ENCODE data around the gene GID4.
A peak's percentile ranks its signal among the peaks of the same experiment; 100 is the strongest.

GID4 gene

DNA sequence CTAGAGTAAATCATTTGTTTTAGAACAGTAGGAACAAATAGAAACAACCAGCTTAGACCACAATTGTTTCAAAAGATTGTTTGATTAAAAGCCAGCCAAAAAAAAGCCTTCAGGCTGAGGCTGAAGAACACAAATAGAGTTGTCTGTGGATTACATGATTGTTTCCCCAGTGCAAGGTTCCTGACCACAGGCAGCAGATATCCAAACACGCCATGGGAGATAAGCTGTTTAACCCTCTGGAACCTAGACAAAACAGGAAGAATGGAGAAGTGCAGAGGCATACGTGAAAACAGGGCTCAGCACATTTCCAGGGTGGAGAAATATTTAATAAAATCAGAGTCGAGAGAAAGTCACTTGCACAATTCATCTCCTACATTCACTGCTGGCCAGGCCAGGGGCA lies 21.2 kb upstream of the GID4 start:
- DNase-seq = no peak

DNA sequence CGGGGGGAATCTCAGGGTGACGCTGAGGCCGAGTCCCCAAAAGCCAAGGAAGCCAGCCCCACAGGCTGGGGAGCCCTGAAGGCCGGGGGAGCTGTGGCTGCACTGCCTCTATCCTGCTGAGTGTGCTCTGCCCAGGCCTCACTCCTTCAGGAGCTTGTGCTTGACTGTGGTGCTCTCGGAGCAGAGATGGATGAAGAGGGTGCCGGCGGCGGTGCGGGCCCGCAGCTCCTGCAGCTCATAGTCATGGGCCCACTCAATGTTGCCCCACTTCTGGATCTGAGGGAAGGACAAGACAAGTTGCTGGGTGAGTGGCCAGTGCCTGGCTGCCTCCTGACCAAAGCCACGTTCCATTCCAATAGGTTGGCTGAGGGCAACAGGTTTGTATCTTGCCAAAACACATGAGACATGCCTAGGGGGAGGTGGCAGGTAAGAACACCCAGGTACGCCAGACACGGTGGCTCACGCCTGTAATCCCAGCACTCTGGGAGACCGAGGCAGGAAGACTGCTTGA lies 20.7 kb upstream of the GID4 start:
- no peak for DNase-seq

DNA sequence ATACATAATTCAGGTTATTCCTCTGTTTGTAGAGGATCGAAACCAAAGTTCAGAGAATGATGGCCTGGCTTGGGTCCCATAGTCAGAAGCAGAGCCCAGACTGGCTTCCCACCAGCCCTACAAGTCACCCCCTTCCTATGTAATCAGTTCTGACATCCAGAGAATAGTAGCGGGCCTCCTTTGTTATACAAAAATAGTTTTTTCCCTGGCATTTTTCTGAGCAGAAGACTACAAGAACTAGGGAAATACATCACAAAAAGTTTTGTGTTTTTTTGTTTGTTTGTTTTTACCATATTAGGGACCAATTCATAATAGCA lies 19.4 kb upstream of the GID4 start:
- DNase-seq = no peak

DNA sequence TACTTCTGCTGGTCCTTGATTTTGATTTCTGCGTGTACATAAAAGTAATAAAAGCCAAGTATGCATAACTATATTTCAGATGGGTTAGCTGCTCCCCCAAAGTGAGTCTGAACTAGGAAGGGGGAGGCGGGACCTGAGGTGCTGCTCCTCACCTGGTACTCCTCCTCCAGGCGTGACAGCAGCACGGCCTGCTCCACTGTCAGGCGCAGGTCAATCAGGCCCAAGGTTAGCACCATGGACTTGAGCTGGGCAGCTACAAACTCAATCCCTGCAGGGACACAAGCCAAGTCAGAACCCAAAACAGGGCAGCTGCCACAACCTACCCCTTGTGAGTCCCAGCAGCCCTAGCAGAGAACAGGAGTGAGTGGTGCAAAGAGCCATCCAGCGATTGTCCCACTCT lies 18.2 kb upstream of the GID4 start:
- DNase-seq = no peak

DNA sequence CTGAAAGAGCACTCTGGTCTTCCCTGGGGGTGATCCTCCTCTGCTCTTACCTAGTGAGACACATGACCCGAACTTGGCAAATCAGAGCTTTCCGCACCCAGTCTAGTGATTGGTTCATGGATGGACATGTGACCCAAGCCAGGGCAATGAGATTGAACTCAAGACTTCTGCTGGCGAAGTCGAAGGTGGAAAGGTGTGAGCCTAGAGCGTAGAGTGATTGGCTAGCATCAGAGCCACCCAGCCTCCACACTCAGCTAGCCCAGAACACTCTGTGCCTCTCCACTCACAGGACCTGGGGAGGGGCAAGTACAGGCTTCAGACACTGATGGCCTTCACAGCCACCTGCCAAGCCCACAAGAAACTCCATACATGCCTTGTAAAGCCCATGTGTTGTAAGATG lies 17.8 kb upstream of the GID4 start:
- DNase-seq = no peak

DNA sequence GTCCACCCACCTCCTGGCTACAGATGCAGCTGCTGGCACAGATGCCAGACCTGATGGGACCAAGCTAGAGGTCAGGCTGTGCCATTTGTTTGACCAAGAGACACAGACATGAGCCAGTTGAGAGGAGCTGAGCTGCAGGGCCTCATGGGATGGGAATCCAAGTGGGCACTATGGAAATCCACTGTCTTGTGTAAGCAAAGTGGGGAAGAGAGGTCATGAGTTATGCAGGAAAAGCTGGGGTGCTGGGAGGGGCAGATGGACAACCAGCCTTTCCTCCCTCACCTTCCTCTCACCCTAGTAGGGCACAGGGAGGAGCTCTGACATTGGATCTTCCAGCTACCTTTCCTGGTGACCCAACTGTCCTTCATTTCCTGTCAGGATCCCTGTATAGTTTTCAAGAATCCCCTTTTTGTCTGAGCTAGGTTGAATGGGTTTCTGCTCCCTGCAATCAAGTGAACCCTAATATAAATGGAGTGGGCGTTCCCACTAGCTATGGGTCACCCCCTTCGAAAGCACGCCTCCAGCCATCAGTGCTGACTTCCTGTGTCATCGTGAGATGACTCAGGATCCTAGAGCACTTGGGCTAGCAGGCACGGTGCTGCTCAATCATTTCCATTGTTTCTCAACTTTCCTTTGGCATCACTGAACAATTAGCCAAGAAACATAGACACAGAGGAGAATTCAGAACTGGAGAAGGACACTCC lies 13.8 kb upstream of the GID4 start:
- no peak for DNase-seq

DNA sequence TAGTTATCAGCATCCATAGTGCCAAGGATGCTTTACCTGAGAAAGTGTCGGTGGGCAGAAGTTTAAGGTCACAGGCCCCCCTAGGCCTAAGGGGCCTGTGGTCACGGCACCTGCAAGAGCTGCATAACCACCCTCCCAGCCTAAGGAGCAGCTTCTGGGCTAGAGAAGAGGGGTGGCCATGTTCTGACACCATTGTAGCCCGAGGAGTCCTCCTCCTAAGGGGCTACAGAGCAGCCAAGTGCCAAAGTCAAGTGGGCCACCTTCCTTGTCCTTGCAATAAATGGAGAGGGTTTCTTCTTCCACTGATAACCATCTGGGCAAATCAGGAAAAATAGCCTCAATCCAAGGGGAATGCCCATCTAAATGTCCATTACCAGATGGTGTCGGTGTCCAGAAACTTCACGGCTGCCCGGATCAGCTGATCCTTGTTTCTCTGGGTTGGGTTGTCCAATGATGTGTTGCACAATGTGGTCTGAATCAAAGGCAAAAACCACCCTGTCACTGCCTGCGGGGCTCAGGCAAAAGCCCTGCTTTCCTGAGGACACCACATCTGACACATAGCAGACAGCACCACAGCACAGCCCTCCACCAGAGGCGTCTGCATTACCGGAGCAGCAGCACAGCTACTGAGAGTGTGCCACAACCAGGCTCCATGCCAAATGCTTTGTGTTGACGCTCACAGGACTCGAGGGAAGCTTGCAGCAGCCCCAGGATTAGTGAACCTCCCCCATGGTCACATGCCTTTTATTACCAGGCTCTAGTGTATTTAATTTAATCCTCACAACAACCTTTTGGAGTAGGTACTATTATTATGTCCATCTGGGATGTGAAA lies 13.0 kb upstream of the GID4 start:
- no peak for DNase-seq

DNA sequence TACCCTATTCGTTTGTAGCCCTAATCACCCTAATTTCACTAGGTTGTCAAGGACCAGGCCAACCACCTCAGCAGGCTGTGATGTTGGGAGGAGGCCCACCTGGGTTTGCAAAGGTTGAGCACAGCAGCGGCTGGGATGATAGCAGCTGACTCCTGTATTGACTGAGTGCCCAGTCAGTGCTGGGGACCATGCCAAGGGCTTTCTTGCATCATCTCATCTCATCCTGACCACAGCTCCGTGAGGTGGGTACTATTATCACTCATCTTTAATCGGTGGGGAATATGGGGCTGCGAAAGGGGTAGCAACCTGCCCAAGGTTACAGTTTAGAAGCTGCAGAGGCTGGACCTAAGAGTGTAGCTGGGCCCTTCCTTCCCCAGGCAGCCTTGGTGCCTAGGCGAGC lies 11.9 kb upstream of the GID4 start:
- no peak for DNase-seq

DNA sequence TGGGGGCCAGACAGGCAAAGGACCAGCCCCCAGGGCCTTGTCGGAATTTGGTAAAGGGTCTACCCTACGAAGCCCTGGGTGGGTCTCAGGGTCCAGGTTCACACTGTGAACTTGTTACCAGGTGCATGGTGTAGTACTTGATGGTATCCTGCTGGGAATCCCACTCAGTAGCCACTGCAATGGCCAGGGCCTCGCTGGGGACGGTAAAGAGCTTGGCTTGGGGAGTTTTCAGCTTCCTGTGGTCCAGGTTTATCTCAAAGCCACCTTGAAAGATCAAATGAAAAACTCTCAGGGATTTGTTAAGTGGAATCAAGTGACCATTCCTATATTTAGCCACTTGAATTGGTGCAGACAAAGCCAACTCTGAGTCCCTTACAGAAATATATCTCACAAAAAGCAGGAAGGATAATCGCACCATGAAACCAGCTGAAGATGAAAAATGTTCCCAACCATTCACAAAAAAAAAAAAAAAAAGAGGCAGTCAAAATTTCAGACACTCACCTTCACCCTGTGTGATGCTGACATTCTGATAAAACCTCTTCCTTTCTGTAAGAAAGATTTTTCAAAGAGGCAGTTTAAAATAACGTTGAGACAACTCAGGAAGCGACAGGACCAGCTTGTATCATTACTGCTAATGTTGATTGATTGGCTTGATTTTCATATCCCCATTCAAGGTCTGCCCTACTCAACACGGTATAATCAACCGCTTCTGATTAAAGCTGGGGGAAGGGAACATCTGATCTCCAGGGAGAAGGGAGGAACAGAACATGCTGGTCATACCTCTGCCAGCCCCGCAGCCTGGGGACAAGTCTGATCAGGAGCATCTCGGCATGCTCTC lies 10.9 kb upstream of the GID4 start:
- no peak for DNase-seq

DNA sequence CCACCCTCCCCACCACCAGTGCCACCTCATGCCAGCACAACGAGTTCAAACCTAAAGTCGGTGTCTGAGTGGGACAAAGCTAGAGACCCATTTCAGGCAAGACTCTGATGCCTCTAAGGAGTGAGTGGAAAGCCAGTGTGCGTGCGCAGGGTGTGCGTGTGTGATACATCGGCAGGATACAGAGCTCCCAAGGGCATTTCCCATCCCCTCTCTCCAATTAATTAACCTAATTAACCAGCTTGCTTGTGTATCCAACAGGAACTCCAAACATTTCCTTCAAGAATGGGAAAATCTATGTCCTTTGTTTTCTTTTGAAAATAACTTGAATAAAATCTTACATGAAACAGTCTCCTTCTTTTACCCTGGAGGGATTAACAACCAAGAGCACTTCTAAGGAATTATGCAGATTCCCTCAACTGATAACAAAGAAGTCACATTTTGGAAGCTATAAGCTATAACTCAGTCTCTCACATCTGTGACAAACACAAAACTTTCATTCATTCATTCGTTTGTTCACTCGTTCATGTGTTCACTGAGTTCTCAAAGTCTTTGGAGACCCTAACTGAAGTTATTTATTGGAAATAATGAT lies 10.2 kb upstream of the GID4 start:
- no peak for DNase-seq

DNA sequence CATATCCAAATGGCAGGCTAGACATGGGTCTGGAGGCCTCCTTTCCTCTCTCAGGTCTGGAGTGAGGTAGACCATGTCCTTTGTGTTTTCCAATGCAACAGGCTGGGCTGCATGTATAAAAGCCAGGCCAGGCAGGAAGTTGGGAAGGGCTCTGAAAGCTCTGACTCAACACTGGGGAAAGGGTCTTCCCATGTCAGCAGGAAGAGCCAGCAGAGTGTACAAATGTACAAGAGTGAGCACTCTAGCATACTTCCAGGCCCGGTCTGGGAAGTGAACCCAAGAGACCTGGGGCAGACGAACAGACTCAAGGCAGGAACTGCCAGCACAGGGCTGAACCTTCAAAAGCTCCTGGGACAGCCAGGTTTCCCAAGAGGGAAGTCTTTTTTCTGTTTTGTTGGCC lies 7.3 kb upstream of the GID4 start:
- no peak for DNase-seq

DNA sequence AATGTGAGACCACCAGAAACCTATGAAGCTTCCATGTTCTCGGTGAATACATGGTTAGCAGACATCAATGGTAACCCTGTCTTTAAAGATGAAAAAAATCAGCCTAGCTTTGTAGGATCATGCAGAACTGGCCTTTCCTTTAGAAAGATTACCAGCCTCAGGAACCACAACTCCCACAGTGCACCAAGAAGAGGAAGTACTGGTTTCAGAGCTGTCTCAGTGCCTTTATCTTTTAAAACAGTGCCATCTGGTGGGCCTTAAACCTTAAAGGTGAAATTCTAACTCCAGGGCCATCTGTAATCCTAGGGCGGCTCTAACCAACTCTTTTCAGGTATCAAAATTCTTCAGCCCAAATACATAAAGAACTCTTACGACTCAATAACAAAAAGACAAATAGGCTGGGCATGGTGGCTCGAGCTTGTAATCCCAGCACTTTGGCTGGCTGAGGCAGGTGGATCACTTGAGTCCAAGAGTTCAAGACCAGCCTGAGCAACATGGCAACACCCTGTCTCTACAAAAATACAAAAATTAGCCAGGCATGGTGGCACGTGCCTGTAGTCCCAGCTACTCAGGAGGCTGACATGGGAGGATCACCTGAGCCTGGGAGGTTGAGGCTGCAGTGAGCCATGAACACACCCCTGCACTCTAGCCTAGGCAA lies 5.6 kb upstream of the GID4 start:
- DNase-seq = no peak

DNA sequence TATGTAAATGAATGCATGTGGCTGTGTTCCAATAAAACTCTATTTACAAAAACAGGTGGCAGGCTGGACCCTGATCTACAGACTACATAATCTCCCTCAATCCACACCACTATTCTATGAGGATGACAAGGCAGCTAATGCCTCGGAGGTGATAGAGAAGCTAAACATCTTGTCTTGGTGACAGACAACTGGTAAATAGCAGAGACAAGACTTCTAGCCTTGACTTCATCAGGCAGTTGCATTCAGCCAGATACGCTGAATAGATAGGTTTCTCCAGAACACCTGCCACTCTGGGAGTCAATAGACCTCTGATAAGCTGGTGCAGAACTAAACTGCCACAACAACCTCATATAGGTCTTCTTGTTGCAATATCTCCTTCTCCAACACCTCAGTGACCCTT lies 3.5 kb upstream of the GID4 start:
- DNase-seq = no peak

DNA sequence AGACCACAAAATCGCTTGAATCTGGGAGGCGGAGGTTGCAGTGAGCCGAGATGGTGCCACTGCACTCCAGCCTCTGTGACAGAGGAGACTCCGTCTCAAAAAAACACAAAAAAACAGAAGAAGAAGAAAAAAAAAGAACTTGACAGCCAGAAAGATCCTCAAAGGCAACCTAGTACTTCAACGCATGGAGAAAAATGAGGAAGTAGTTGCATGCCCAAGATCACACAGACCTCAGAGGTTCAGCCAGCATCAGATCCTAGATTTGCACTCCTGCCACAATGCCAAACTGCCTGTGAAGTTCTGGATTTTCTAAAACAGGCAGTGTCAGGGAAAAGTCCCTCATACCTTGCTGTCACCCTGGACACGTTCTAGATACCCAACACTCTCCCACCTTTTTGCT lies 1.7 kb upstream of the GID4 start:
- DNase-seq = no peak

DNA sequence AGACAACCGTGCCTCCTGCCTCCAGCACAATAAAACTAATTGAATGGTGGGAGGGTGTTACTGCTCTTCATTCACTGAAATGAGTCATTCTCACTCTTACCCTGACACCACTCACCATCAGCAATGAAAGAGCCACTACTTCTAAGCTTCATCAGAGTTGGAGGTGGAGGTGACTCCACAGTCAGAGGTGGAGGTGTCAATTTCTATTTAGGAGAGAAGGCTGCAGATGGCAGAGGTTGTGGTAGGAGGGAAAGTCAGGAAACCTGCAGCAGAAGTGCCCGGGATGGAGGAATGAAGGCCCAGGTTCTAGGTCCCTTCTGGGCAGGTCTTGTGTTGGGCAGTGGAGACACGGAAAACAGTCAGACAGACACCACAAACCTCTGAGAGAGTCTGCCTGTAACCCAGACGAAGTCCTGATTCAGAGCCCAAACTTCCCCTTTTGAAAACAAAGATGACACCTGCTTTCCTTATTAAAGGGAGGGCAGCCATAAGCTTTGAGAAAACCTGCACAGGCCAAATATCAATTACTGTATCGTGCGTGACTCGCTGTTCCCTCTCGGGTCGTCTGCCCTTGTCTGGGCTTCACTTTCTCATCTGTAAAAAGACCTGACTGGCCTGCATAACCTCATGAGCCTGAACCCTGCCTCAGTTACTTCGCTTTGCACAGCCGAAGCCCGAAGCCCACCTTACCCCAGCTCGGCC lies 908 bp upstream of the GID4 start:
- no peak for DNase-seq

DNA sequence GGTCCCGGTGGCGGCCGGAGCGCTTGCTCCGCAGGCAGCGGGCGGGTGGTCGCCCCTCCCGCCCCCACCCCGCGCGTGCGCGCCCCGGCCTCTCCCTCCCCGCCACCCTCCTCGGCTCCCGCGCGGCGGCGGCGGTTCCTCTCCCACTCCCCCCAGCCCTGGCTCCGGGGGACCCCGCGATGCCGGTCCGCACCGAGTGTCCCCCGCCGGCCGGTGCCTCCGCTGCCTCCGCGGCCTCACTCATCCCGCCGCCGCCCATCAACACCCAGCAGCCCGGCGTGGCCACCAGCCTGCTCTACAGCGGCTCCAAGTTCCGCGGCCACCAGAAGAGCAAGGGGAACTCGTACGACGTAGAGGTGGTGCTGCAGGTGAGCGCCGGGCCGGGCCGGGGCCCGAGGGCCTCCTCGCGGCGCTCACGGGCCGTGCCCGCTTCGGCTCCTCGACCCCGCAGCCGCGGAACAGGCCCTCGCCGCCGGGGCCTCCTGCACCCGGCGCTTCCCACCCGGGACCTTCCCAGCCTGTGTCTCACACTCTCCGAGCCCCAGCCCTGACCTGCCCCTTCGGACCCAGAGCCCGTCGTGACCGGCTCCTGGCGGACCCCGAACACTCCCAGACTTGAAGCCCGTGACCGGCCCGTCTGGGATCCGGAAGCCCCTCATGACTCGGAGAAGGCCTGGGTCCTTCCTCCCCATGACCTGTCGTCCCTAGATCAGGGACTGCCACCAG lies 490 bp downstream of the GID4 start:
- peak; percentile 68 for DNase-seq

DNA sequence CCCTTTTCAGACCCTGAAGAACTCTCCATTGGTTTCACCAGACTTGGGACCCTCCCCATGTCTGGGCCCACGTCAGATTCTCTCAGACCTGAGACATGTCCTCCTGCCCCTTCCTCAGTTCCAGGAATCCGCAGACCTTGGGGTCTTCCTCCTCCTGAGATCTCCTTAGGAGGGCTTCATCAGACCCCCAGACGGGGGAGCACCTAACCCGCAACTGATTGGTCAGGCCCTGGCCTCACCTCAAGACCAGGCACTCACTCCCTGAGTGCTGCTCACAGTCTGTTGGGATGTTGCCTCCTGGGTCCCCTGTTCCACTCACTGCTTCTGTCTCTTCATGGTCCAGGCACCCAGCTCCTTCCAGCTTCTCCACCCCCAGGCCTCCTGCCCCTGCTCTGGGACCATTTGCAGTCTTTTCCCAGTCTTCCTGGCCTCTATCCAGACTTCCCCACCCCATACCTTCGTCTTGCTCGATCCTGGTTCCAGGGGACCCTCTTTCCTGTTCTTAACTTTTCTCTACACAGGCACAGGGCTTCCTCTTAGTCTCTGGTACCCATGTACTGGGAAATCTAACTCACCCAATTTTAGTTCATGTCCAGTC lies 1.2 kb downstream of the GID4 start:
- no peak for DNase-seq

DNA sequence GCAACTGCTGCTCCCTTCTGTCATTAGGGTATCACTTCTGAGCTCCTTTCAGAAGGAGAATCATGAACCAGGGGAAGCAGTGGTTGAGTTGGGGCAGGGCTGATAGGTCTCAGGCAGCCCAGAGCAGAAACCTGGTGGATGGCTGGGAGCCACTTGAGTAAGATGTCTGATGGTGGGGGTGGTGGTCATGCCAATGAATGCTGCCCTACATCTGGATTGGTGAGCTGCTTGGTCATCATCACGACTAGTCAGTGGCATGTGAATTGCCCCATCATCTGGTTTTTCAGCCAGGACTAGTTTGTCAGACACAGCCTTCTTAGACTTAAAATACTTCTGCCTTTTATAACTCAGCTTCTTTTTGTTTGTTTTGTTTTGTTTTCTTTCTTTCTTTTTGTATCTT lies 2.6 kb downstream of the GID4 start:
- DNase-seq = no peak

DNA sequence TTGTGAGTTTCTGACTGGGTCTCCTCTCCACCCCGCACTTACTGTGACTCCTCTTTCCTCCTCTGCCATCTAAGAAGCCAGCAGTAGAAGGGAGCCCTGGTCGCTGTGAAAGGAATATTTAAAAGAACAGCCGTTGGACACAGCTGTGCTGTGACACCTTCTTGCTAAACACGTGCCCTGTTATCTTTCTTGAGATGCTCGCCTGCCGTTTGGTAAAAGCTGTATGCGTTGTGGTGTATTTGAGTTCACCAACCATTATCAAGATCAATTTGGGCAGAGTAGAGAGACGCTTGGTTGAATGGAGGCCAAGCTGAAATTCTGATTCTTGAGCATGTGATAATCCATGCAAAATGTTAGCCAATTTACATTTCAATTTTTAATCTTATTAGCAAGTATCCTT lies 3.8 kb downstream of the GID4 start:
- DNase-seq = no peak

DNA sequence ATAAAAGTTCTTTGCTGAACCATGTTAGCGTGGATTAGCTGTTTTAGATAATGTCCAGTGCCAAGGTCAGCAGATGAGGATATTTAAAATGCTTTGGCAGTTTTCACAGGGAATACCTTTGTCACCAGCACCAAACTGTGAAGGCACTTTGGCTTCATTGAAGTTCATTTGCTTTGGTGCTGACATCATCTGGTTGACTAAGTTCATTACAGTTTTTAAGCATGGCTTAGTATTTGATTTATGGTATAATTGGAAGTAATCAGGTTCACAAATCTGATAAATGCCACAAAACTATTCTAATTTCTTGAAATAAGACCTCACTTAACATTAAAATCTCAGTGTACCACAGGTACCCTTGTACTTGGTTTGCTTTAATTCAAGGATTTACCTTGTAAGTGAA lies 4.3 kb downstream of the GID4 start:
- no peak for DNase-seq

DNA sequence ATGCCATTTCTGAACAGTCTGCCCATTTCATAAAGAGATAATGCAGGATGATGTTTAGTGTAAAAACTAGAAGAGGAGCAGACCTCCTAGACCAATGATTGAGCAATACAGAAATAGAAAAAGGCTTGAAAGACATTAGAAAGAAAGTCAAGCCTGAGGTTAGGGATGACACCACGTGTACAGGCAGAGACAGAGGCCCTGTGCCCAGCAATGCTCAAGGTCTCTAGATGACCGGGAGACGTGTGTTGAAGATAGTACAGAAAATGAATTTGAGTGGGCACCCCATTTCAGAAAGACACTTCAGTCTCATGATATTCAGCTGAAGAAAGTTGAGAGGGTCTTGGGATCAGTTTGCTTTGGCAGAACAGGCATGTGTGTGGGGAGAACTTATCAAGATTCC lies 5.4 kb downstream of the GID4 start:
- DNase-seq = no peak
